Endothelial cell of umbilical vein (primary cell): ENCODE measurements around the gene BLVRA.

ENCODE experiments used
- CTCF ChIP-seq, 2 donors: IDR thresholded peaks; 1 replicate in 1 of 2; 2 replicates in 1 of 2; pipeline ENCODE4 v1.5.1; 2011; ENCODE audit warnings: low read length in 2 of 2, mild to moderate bottlenecking in 2 of 2, moderate library complexity in 2 of 2, control low read depth in 1 of 2, inconsistent platforms in 1 of 2, low read depth in 1 of 2; ENCODE audit not compliant: insufficient read depth in 1 of 2; ENCODE audit errors: extremely low read depth in 1 of 2
- EZH2 ChIP-seq: IDR thresholded peaks from 2 replicates; pipeline ENCODE4 v1.6.1; 2012; ENCODE audit warnings: borderline replicate concordance, low read depth, mild to moderate bottlenecking, moderate library complexity, low read length, inconsistent platforms; ENCODE audit not compliant: severe bottlenecking
- MAX ChIP-seq: IDR thresholded peaks from 2 replicates; pipeline ENCODE4 v1.6.1; 2011; ENCODE audit not compliant: insufficient read depth, insufficient read length
- POLR2A ChIP-seq: IDR thresholded peaks from 2 replicates; pipeline ENCODE4 v1.6.1; 2012; ENCODE audit warnings: low read depth, mild to moderate bottlenecking, control low read depth, low read length
- POLR2AphosphoS5 ChIP-seq: IDR thresholded peaks from 2 replicates; pipeline ENCODE4 v1.6.1; 2012; ENCODE audit warnings: low read depth, mild to moderate bottlenecking, control low read depth, low read length, moderate library complexity; ENCODE audit not compliant: insufficient read depth

GRCh38 chr7:43815373-43815772 is 56.9 kb downstream of the BLVRA start:
- TF ChIP-seq CTCF (IDR thresholded peaks at IDR 0.05; ENCODE audit: extremely low read depth in 1 of 2, insufficient read depth in 1 of 2, low read depth in 1 of 2, low read length in 2 of 2) (no peak), EZH2 (no peak), MAX (no peak), POLR2AphosphoS5 (no peak), POLR2A (no peak)
